GM10248 (cell line): ENCODE data around the gene GALNT1.

Experiments
- CTCF ChIA-PET: fragments of 300-600 bp; sonication (Branson Sonifier 250); formaldehyde crosslinking; extraction: SDS; loops from one replicate; lab custom pipeline; 2021; ENCODE audit warnings: antibody characterized with exemption; lab: Yijun Ruan, JAX
- POLR2A ChIA-PET: fragments of 350-650 bp; sonication (Branson Sonifier 250); formaldehyde crosslinking; extraction: SDS; loops from one replicate; lab custom pipeline; 2020; ENCODE audit warnings: antibody characterized with exemption; lab: Yijun Ruan, JAX
- DNase-seq: peaks from one replicate; pipeline ENCODE4 v3.0.0; 2012; ENCODE audit errors: extremely low spot score
- TF ChIP-seq, protein P1 (sequence below): IDR thresholded peaks from 2 replicates; pipeline ENCODE4 v1.5.1; 2012; ENCODE audit warnings: mild to moderate bottlenecking, low read depth; ENCODE audit errors: extremely low read depth, missing control alignments, control extremely low read depth

GALNT1 gene

DNA sequence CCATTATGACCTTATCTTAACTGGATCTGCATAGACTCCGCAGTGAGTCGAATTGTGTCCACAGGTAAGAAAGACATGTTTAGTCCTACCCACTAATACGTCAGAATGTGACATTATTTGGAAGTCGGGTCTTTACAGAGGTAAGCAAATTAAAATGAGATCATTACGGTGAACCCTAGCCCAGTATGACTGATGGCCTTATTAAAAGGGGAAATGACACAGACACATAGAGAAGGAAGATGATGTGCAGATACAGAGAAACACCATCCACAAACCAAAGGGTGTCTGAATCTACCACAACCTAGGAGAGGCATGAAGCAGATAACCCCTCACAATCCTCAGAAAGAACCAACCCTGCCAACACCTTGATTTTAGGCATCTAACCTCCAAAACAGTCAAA is 135.6 kb downstream of the GALNT1 start:
- DNase-seq = no peak
- TF ChIP-seq, protein P1, sequence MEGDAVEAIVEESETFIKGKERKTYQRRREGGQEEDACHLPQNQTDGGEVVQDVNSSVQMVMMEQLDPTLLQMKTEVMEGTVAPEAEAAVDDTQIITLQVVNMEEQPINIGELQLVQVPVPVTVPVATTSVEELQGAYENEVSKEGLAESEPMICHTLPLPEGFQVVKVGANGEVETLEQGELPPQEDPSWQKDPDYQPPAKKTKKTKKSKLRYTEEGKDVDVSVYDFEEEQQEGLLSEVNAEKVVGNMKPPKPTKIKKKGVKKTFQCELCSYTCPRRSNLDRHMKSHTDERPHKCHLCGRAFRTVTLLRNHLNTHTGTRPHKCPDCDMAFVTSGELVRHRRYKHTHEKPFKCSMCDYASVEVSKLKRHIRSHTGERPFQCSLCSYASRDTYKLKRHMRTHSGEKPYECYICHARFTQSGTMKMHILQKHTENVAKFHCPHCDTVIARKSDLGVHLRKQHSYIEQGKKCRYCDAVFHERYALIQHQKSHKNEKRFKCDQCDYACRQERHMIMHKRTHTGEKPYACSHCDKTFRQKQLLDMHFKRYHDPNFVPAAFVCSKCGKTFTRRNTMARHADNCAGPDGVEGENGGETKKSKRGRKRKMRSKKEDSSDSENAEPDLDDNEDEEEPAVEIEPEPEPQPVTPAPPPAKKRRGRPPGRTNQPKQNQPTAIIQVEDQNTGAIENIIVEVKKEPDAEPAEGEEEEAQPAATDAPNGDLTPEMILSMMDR = no peak
- ChIA-PET POLR2A (no interaction called here), CTCF (no interaction called here)

DNA sequence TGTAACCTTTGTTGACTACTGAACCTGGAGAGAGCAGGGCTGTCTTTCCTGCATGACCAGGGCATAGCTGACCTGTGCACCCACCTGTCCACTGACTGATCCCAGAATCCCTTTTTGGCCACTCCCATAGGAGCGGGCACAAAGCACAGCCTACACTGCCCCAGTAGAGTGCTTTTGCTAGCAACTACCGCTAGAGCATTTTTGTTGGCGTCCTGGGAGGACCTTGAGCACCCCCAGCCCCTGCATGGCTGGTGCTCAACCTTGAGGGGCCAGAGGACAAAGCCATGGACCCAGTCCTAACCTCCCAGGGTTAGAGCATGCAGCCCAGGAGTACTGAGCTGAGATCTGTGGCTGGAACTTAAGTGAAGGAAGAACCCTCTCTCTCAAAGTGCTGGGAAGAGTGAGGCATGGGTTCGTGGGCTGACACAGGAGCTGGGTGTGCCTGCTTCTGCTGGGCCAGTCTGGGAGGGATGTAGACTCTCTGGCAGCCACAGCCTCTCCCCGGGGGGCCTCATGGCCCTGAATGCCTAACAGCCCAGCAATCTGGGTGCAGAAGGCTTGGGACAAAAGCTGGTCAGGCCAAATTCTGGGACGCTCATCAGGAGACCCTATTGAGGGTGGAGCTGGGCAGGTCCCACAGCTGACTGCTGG is 140.0 kb downstream of the GALNT1 start:
- CTCF ChIA-PET = interaction anchor here (1.4 to 1.5 kb wide), 2 partner anchors 10 to 34 kb away, joined by 3 read pairs; no protein-coding TSS in a partner anchor
- POLR2A ChIA-PET = no interaction called here
- TF ChIP-seq, protein P1 = no peak
- no peak for DNase-seq

DNA sequence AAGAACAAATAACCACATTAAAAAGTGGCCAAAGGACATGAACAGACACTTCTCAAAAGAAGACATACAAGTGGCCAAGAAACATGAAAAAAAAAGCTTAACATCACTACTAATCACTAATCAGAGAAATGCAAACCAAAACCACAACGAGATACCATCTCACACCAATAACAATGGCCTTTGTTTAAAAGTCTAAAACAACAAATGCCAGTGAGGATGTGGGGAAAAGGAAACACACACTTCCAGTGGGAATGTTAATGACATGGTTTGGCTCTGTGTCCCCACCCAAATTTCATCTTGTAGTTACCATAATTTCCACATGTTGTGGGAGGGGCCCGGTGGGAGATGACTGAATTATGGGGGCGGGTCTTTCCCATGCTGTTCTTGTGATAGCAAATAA is 147.1 kb downstream of the GALNT1 start:
- DNase-seq = no peak
- TF ChIP-seq, protein P1 = no peak
- ChIA-PET POLR2A (no interaction called here), CTCF (no interaction called here)

DNA sequence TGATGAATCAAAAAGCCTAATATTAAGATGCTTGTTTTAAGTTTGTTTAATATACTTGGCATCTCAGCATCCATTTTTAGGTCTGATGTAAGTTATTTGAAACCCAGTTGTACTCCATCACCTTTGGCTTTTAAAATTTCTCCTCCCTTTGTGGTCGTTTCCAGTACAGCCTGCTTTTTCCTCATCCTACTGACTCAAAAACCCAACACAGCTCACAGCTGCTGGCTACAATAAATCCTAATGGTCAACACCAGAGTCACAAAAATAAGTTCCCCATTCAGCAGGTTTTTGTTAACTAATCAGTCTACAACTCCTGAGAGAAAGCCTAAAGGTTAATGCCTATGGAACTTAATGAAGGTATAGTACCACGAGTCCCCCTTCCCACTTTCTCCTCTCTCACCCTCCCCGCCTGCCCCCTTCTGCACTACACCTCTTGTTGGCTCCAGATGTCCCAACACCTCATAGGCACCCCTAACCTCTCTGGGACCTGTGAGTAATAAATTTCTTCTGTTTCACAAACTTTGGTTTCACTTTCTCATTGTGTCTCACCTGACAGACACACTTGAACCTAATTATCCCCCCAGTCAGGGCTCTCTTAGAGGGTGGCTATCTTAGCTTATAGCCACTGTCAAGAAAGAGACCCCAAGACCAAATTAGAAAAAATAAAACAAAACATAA is 148.6 kb downstream of the GALNT1 start:
- POLR2A ChIA-PET = no interaction called here
- TF ChIP-seq, protein P1 = no peak
- no peak for DNase-seq
- CTCF ChIA-PET = interaction anchor here (1.4 kb wide), 1 partner anchor 18 kb away, joined by 3 read pairs; no protein-coding TSS in a partner anchor

DNA sequence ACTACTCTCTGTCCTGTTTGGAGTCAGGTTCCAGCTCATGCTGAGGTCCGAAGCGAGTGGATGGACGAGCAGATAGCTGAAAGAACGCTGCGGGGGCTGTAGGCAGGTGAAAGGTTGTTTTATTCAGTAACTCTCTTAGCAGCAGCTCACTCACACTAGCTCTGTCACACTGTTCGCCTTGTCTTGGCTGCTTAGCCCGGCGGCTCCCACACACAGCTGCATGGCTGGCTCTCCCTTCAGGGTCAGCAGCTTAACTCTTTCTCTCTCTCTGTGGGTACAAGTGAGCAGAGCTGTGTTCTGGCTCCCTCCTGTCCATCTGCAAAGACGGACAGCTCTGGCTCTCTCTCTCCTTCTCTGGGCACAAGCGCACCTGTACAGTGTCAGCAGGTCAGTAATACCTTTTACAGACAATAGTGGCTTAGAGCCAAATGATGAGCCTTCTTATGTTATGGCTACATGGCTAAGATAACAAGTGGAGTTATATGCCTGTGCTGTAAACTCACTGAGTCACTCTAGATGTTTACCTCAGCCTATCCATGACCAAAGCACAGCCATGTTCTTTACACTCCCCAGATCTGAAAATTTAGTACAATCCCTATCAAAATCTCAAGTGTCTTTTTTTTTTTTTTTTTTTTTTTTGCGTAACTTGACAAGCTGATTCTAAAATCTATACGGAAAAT is 149.3 kb downstream of the GALNT1 start:
- ChIA-PET POLR2A (no interaction called here), CTCF (interaction anchor here (1.0 to 1.4 kb wide), 2 partner anchors 19 to 59 kb away, joined by 3 read pairs; no protein-coding TSS in a partner anchor)
- TF ChIP-seq, protein P1 = no peak
- DNase-seq = no peak

DNA sequence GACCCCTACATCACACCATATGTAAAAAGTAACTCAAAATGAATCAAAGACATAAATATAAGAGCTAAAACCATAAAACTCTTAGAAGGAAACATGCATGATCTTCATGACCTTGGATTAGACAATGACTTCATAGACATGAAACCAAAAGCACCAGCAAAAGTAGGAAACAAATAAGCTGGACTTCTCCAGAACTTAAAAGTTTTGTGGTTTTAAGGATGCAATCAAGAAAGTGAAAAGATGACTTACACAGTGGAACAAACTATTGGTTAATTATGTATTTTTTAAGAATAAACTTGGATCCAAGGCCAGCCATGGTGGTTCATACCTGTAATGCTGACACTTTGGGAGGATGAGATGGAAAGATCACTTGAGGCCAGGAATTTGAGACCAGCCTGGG is 150.2 kb downstream of the GALNT1 start:
- POLR2A ChIA-PET = no interaction called here

More for the DNA sequence above, 150.2 kb downstream of the GALNT1 start:
- CTCF ChIA-PET = interaction anchor here (1.0 to 1.3 kb wide), 2 partner anchors 15 to 58 kb away, joined by 3 read pairs; no protein-coding TSS in a partner anchor
- no peak for DNase-seq
- TF ChIP-seq, protein P1 = no peak
